Measurements from ENCODE around the gene CSE1L.
"Not testable (repeated sequence)": the region's sequence is repeated elsewhere in the genome, so short reads cannot be mapped to it uniquely, and the experiment has no call there.

Gene CSE1L

GRCh38 chr20:49123982-49124381 is 77.9 kb downstream of the CSE1L start:
- DNase-seq, result no peak

GRCh38 chr20:49132995-49133478 is 86.9 kb downstream of the CSE1L start:
- no peak for DNase-seq

- no peak for DNase-seq
Measured at GRCh38 chr20:49133571-49133970, 87.5 kb downstream of the CSE1L start.

GRCh38 chr20:49134797-49135196 is 88.7 kb downstream of the CSE1L start:
- not testable (repeated sequence) for DNase-seq

- DNase-seq, result no peak
Measured at GRCh38 chr20:49136817-49137571, 90.9 kb downstream of the CSE1L start.

- DNase-seq, result no peak
Measured at GRCh38 chr20:49138431-49138830, 92.3 kb downstream of the CSE1L start.

GRCh38 chr20:49140411-49140810 is 94.3 kb downstream of the CSE1L start:
- no peak for DNase-seq

GRCh38 chr20:49140834-49141233 is 94.7 kb downstream of the CSE1L start:
- no peak for DNase-seq

Data from T-helper 9 cell (primary cell).